PC-3 (cell line): ENCODE results near the gene UGT1A3. TPM values are rescaled to one million over a fixed set of nuclear protein-coding genes. Genes with fewer than 3 reads are reported as not detected.

ENCODE experiments used
- ATAC-seq: fragments of 200-7000 bp; cut with Tn5 transposase; 2 replicates; pipeline ENCODE4 v1.9.1; 2020; ENCODE audit warnings: mild to moderate bottlenecking, moderate library complexity
- BruUV-seq: library from RNA; stranded (reverse); fragments of 400-500 nt; replicated peaks from 2 replicates; lab custom pipeline; 2021; lab: Mats Ljungman, UMichigan
- CTCF ChIA-PET: fragments of 300-600 bp; sonication (Branson Sonifier 250); formaldehyde crosslinking; loops from one replicate; lab custom pipeline; 2022; ENCODE audit warnings: antibody characterized with exemption; lab: Charles Lee
- POLR2A ChIA-PET: fragments of 300-600 bp; sonication (Branson Sonifier 250); formaldehyde crosslinking; loops from one replicate; lab custom pipeline; 2022; ENCODE audit warnings: antibody characterized with exemption; ENCODE audit not compliant: unreplicated experiment; lab: Charles Lee
- DNase-seq: peaks from one replicate; pipeline ENCODE4 v3.0.0-alpha.2; 2015
- H2AFZ ChIP-seq: fragments of 300-600 bp; sonication (generic); 2 replicates; pipeline ENCODE4 v1.6.0; 2016; ENCODE audit warnings: antibody characterized with exemption, low read length
- H3F3A ChIP-seq: fragments of 300-600 bp; sonication (generic); one replicate; pipeline ENCODE4 v1.6.0; 2017; ENCODE audit warnings: antibody characterized with exemption, low read length, control low read depth, mild to moderate bottlenecking; ENCODE audit not compliant: unreplicated experiment
- H3K27ac ChIP-seq: fragments of 300-600 bp; sonication (generic); 2 replicates; pipeline ENCODE4 v1.5.1; 2016; ENCODE audit warnings: mild to moderate bottlenecking, low read length
- H3K27me3 ChIP-seq: fragments of 300-600 bp; sonication (generic); 2 replicates; pipeline ENCODE4 v1.6.1; 2016; ENCODE audit warnings: low read length, mixed read lengths
- H3K36me3 ChIP-seq: fragments of 300-600 bp; sonication (generic); 2 replicates; pipeline ENCODE4 v1.6.1; 2016; ENCODE audit warnings: low read depth, mixed run types, low read length, mixed read lengths
- H3K4me1 ChIP-seq: fragments of 300-600 bp; sonication (generic); 2 replicates; pipeline ENCODE4 v1.5.1; 2016; ENCODE audit warnings: low read length; ENCODE audit not compliant: insufficient read depth
- H3K4me2 ChIP-seq: fragments of 300-600 bp; sonication (generic); 2 replicates; pipeline ENCODE4 v1.6.0; 2016; ENCODE audit warnings: low read length
- H3K4me3 ChIP-seq: fragments of 300-600 bp; sonication (generic); 2 replicates; pipeline ENCODE4 v1.5.1; 2016; ENCODE audit warnings: mild to moderate bottlenecking, low read length, mixed read lengths
- H3K79me2 ChIP-seq: fragments of 300-600 bp; sonication (generic); 2 replicates; pipeline ENCODE4 v1.6.1; 2017; ENCODE audit warnings: low read length, mixed read lengths
- H3K9ac ChIP-seq: fragments of 300-600 bp; sonication (generic); 2 replicates; pipeline ENCODE4 v1.6.0; 2016; ENCODE audit warnings: mild to moderate bottlenecking, low read length
- H3K9me2 ChIP-seq: fragments of 300-600 bp; sonication (generic); replicated peaks from 2 replicates; pipeline ENCODE4 v1.6.1; 2016; ENCODE audit warnings: mixed run types, low read length, mixed read lengths
- H3K9me3 ChIP-seq: fragments of 300-600 bp; sonication (generic); 2 replicates; pipeline ENCODE4 v1.6.1; 2016; ENCODE audit warnings: low read length, mixed read lengths
- H4K20me1 ChIP-seq: fragments of 300-600 bp; sonication (generic); 2 replicates; pipeline ENCODE4 v1.6.1; 2016; ENCODE audit warnings: low read length, mixed read lengths
- EZH2 ChIP-seq: fragments of 300-600 bp; sonication (generic); IDR thresholded peaks from one replicate; pipeline ENCODE4 v1.6.1; 2017; ENCODE audit warnings: antibody characterized with exemption, mild to moderate bottlenecking, low read length; ENCODE audit not compliant: unreplicated experiment
- EZH2phosphoT487 ChIP-seq: fragments of 300-600 bp; sonication (generic); IDR thresholded peaks from 2 replicates; pipeline ENCODE4 v1.6.1; 2018; ENCODE audit warnings: mild to moderate bottlenecking, antibody characterized with exemption, low read length, borderline replicate concordance
- intact Hi-C: fragments of 100-400 bp; cut with micrococcal nuclease; formaldehyde crosslinking; loops from 2 replicates; pipeline ENCODE4 v1.9.0; 2023
- total RNA-seq: library from RNA; depleted of rRNA; stranded (reverse); fragments of >200 nt; gene quantifications from 2 replicates; pipeline ENCODE4 v1.2.3, GENCODE V29; 2014
- TF ChIP-seq, protein P1 (sequence below): fragments of 300-600 bp; sonication (generic); conservative IDR thresholded peaks from 2 replicates; pipeline ENCODE4 v1.5.1; 2017; ENCODE audit warnings: antibody characterized with exemption, low read depth, mild to moderate bottlenecking, low read length

The UGT1A3 gene
- total RNA-seq, 1 experiment from 2014 or later, result not detected

DNA sequence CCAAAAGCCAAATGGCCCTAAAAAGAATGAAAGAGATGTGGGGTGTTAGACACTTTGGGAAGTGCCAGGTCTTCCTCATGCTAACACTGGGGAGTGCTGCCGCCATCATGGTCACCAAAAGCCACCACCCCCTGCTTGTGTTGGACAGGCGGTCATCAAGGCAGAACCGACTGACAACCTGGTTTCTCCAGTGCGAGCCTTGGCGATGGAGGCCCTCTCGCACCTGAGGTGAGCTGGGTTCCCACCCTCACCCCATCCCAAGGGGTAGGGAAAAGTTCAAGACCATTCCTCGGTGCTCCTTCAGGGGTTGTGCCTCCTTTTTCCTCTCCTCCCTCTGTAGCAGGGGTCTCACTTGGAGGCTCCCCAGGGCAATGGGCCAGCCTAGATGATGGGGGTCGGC is 82.9 kb downstream of the UGT1A3 start:
- H3K79me2 ChIP-seq, result no peaks in the 10 kb centered on the region
- CTCF ChIA-PET, result no interaction called here
- no peaks in the 10 kb centered on the region for H3K27me3 ChIP-seq
- no peak overlapping the region for H2AFZ ChIP-seq
- H3K9me2 ChIP-seq, result no peaks in the 10 kb centered on the region
- TF ChIP-seq, protein P1, sequence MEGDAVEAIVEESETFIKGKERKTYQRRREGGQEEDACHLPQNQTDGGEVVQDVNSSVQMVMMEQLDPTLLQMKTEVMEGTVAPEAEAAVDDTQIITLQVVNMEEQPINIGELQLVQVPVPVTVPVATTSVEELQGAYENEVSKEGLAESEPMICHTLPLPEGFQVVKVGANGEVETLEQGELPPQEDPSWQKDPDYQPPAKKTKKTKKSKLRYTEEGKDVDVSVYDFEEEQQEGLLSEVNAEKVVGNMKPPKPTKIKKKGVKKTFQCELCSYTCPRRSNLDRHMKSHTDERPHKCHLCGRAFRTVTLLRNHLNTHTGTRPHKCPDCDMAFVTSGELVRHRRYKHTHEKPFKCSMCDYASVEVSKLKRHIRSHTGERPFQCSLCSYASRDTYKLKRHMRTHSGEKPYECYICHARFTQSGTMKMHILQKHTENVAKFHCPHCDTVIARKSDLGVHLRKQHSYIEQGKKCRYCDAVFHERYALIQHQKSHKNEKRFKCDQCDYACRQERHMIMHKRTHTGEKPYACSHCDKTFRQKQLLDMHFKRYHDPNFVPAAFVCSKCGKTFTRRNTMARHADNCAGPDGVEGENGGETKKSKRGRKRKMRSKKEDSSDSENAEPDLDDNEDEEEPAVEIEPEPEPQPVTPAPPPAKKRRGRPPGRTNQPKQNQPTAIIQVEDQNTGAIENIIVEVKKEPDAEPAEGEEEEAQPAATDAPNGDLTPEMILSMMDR, result no peak
- TF ChIP-seq EZH2phosphoT487 (no peak), EZH2 (no peak)
- no peak for DNase-seq
- H3K4me2 ChIP-seq, result no peak overlapping the region
- intact Hi-C loops, result no loop called here
- no peak overlapping the region for H3K9ac ChIP-seq
- H3K4me3 ChIP-seq, result no peak overlapping the region
- H3K9me3 ChIP-seq, result no peaks in the 10 kb centered on the region
- ATAC-seq, result no peak
- BruUV-seq, result no TSS peak
- H3K4me1 ChIP-seq, result no peaks in the 10 kb centered on the region
- no peaks in the 10 kb centered on the region for H3F3A ChIP-seq
- POLR2A ChIA-PET, result no interaction called here
- H3K27ac ChIP-seq, result no peak overlapping the region
- H3K36me3 ChIP-seq, result no peaks in the 10 kb centered on the region
- H4K20me1 ChIP-seq, result no peaks in the 10 kb centered on the region

DNA sequence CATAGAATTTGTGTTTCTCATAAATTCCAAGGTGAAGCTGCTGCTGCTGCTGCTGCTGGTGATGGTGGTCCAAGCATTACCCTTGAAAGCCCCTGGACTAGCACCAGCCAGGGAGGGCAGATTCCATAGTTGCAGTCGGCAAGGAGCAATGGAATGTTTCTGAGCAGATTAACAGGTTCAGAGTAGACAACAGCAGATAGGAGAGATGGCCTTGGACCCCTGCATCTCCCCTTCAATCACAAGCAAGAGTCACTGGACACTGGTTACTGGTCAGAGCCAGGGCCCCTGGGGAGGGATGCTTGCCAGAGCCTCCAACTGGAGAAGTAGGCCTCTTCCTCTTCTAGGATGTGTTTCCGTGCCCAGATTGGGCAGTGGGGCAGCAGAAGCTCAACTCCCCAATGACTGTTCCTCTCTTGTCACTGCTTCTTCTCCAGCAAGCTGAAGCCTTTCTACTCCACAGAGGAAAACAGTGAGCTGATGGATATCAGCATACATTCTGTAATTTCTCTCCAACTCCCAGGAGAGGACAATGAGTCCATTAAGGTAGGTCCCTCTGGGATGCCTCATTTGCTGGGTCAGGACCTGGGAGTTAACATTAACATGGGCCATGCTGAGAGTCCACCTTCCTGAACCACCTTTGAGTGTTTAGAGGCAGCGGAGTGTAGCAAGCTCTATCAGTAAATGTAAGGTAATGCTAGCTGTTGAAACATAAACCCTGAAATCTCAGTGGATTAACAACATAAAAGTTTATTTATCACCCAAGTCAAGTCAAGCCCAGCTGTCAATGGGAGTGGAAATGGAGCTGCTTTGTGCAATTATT is 84.6 kb downstream of the UGT1A3 start:
- no peak overlapping the region for H3K27ac ChIP-seq
- intact Hi-C loops, result loop anchor here (2.0 kb wide), 1 partner anchor 55 kb away; no protein-coding TSS in a partner anchor
- H3K27me3 ChIP-seq, result no peaks in the 10 kb centered on the region
- H3K4me3 ChIP-seq, result no peak overlapping the region
- H3K9me3 ChIP-seq, result no peaks in the 10 kb centered on the region
- H3F3A ChIP-seq, result no peaks in the 10 kb centered on the region
- no peaks in the 10 kb centered on the region for H4K20me1 ChIP-seq
- CTCF ChIA-PET, result no interaction called here
- DNase-seq, result no peak
- POLR2A ChIA-PET, result no interaction called here
- H3K79me2 ChIP-seq, result no peaks in the 10 kb centered on the region
- H3K4me2 ChIP-seq, result no peak overlapping the region
- no peak overlapping the region for H3K9ac ChIP-seq
- H3K9me2 ChIP-seq, result no peaks in the 10 kb centered on the region
- ATAC-seq, result no peak
- H3K36me3 ChIP-seq, result no peaks in the 10 kb centered on the region
- BruUV-seq, result no TSS peak
- TF ChIP-seq EZH2, result no peak
- TF ChIP-seq, protein P1, result no peak
- TF ChIP-seq EZH2phosphoT487, result no peak
- no peaks in the 10 kb centered on the region for H3K4me1 ChIP-seq
- no peak overlapping the region for H2AFZ ChIP-seq
